Upper lobe of right lung (tissue), 1 donor: Measurements from ENCODE around the gene CXCL16. TPM values are rescaled to one million over a fixed set of nuclear protein-coding genes. Genes with fewer than 3 reads are reported as not detected.

Experiments
- ATAC-seq: fragments of 200-7000 bp; cut with Tn5 transposase; one replicate; pipeline ENCODE4 v1.9.1; 2020; ENCODE audit warnings: mild to moderate bottlenecking, moderate library complexity
- DNase-seq: peaks from one replicate; pipeline ENCODE4 v3.0.0-alpha.2; 2020
- H3K27ac ChIP-seq: fragments of 200-600 bp; one replicate; pipeline ENCODE4 v1.8.0; 2022
- H3K27me3 ChIP-seq: fragments of 200-600 bp; one replicate; pipeline ENCODE4 v1.8.0; 2022; ENCODE audit warnings: mild to moderate bottlenecking
- H3K36me3 ChIP-seq: fragments of 200-600 bp; one replicate; pipeline ENCODE4 v1.8.0; 2022
- H3K4me1 ChIP-seq: fragments of 200-600 bp; one replicate; pipeline ENCODE4 v1.8.0; 2022
- H3K4me3 ChIP-seq: fragments of 200-600 bp; one replicate; pipeline ENCODE4 v1.8.0; 2022; ENCODE audit warnings: mild to moderate bottlenecking
- H3K9me3 ChIP-seq: fragments of 200-600 bp; one replicate; pipeline ENCODE4 v1.8.0; 2022
- CTCF ChIP-seq: fragments of 200-600 bp; IDR thresholded peaks from one replicate; pipeline ENCODE4 v1.8.0; 2022; ENCODE audit warnings: antibody characterized with exemption
- intact Hi-C: fragments of 100-400 bp; cut with DNase I; formaldehyde crosslinking; loops from one replicate; pipeline ENCODE4 v1.11.0; 2022
- long read RNA-seq: library from polyadenylated mRNA; unstranded; transcript quantifications from one replicate; pipeline ENCODE4 v2.0.0, GENCODE V29; 2021
- total RNA-seq: library from RNA; stranded (reverse); fragmentation: NEBNext Ultra II Directional; extraction: Animal tissue kit (Norgen Biotek cat#: 25700); gene quantifications from one replicate; pipeline ENCODE4 v1.2.1, GENCODE V29; 2021
- donor health status: DM: no; HTN: yes; CAD: no; lungs with severe emphysema.

CXCL16 gene, protein sequence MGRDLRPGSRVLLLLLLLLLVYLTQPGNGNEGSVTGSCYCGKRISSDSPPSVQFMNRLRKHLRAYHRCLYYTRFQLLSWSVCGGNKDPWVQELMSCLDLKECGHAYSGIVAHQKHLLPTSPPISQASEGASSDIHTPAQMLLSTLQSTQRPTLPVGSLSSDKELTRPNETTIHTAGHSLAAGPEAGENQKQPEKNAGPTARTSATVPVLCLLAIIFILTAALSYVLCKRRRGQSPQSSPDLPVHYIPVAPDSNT
- total RNA-seq = 169 TPM
- long read RNA-seq, transcript CXCL16-205 (4 exons, 1,484 nt) = minor isoform, 17 of 565 reads
- long read RNA-seq, transcript CXCL16-203 (5 exons, 1,668 nt) = minor isoform, 89 of 565 reads
- long read RNA-seq, transcript CXCL16-201 (6 exons, 2,222 nt) = major isoform, 405 of 565 reads
- long read RNA-seq, partial matches to known transcripts = 49 of 565 reads
- long read RNA-seq, other reads (novel, unspliced or antisense) = 5 of 565 reads

GRCh38 chr17:4739122-4740024, at the start of gene CXCL16, which contains the start of gene ZMYND15:
Gene CXCL16, minus strand, starts transcription at chr17:4739928. Its CDS starts 589 bp downstream, at chr17:4739339.
Gene ZMYND15, plus strand, starts transcription at chr17:4739833. Its CDS starts 716 bp downstream, at chr17:4740549.
- no peak for TF ChIP-seq CTCF
- Histone ChIP-seq H3K4me3 (peak within 1 kb of the TSS; percentile 90), H3K27me3 (no peaks in the 10 kb centered on the region), H3K27ac (peak within 1 kb of the TSS; percentile 89), H3K36me3 (peaks cover 9% of the 10 kb centered on the region), H3K4me1 (no peaks in the 10 kb centered on the region), H3K9me3 (no peaks in the 10 kb centered on the region)
- intact Hi-C loops = loop anchor here (10.0 kb wide), 1 partner anchor 45 kb away; the partner anchor contains the start of genes GLTPD2 and VMO1
- ATAC-seq (peak; percentile 76), DNase-seq (peak; percentile 88)

GRCh38 chr17:4788807-4789700, 49.3 kb upstream of the CXCL16 start, which contains the start of gene GLTPD2:
Gene GLTPD2, plus strand, starts transcription at chr17:4788964. Its CDS starts 48 bp downstream, at chr17:4789012.
- ATAC-seq (no peak), DNase-seq (no peak)
- no peak for TF ChIP-seq CTCF
- Histone ChIP-seq H3K27me3 (peaks cover 18% of the 10 kb centered on the region), H3K27ac (peak within 1 kb of the TSS; percentile 90), H3K36me3 (no peaks in the 10 kb centered on the region), H3K4me1 (peaks cover 44% of the 10 kb centered on the region), H3K9me3 (no peaks in the 10 kb centered on the region), H3K4me3 (peak within 1 kb of the TSS; percentile 85)
- intact Hi-C loops = loop anchor here (10.0 kb wide), 1 partner anchor 54 kb away; the partner anchor contains the start of genes CXCL16, MED11 and ZMYND15

DNA sequence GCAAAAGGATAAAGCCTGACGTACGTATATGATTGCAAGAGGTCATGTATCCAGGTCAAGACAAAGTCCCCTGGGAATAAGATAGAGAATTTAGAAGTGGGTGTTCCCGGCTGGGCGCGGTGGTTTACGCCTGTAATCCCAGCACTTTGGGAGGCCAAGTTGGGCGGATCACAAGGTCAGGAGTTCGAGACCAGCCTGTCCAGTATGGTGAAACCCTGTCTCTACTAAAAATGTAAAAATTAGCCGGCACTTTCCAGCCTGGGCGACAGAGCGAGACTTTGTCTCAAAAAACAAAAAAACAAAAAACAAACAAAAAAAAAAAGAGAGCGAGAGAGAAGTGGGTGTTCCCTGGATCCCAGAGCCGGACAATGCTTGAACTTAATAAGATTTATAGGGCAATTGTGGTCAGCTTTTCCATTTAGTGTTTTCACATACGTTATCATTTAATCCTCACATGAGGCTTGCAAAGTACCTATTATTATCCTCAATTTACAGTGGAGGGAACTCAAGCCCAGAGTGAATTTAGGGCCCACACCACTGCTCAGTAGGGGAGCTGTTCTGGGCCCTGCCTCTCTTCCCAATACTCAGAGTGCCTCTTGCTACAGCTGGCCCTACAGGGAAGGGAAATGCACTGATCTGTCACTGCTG, 48.6 kb upstream of the CXCL16 start:
- no peaks in the 10 kb centered on the region for H3K9me3 ChIP-seq
- peaks cover 44% of the 10 kb centered on the region for H3K4me1 ChIP-seq
- ATAC-seq (no peak), DNase-seq (no peak)
- H3K27ac ChIP-seq = peak overlapping the region; percentile 90
- no peaks in the 10 kb centered on the region for H3K36me3 ChIP-seq
- intact Hi-C loops = loop anchor here (10.0 kb wide), 1 partner anchor 53 kb away; the partner anchor contains the start of genes CXCL16, MED11 and ZMYND15
- no peak for TF ChIP-seq CTCF
- H3K4me3 ChIP-seq = peak overlapping the region; percentile 85
- peaks cover 26% of the 10 kb centered on the region for H3K27me3 ChIP-seq

DNA sequence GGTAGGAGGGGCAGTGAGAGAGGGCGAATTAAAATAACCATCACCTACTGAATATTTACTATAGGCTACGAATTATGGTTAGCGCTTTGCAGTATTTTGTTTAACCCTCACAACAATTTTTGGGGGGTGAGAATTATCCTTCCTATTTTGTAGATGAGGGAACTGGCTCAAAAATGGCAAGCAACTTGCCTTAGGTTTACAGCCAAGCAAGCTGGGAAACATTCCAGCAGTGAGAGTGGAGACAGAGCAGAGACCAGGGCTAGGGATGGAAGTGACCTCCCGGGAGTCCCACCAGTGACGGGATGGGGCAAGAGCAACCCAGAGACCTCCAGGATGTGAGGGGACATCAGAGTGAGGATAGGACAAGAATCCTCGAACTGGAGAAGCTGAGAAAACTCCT, 46.8 kb upstream of the CXCL16 start:
- TF ChIP-seq CTCF = no peak
- no peak for DNase-seq
- H3K4me1 ChIP-seq = peaks cover 44% of the 10 kb centered on the region
- H3K9me3 ChIP-seq = no peaks in the 10 kb centered on the region
- ATAC-seq = no peak
- intact Hi-C loops = loop anchor here (10.0 kb wide), 1 partner anchor 52 kb away; the partner anchor contains the start of genes CXCL16, MED11 and ZMYND15
- H3K27me3 ChIP-seq = peaks cover 35% of the 10 kb centered on the region
- no peaks in the 10 kb centered on the region for H3K36me3 ChIP-seq
- H3K27ac ChIP-seq = no peak overlapping the region
- peak overlapping the region; percentile 19 for H3K4me3 ChIP-seq
